GM12875 (cell line): ENCODE measurements around the gene PTPRS.

Source experiments
- H3K4me3 ChIP-seq: one replicate; pipeline ENCODE4 v1.5.1; 2011; ENCODE audit warnings: low read depth, low read length, control low read depth
- CTCF ChIP-seq: IDR thresholded peaks from 2 replicates; pipeline ENCODE4 v1.5.1; 2011; ENCODE audit warnings: low read depth, mild to moderate bottlenecking, control low read depth, inconsistent platforms, low read length, moderate library complexity, borderline replicate concordance; ENCODE audit not compliant: insufficient read depth

The PTPRS gene

GRCh38 chr19:5297272-5297669 is 43.3 kb downstream of the PTPRS start:
- no peak for TF ChIP-seq CTCF
- H3K4me3 ChIP-seq: no peak overlapping the region

DNA sequence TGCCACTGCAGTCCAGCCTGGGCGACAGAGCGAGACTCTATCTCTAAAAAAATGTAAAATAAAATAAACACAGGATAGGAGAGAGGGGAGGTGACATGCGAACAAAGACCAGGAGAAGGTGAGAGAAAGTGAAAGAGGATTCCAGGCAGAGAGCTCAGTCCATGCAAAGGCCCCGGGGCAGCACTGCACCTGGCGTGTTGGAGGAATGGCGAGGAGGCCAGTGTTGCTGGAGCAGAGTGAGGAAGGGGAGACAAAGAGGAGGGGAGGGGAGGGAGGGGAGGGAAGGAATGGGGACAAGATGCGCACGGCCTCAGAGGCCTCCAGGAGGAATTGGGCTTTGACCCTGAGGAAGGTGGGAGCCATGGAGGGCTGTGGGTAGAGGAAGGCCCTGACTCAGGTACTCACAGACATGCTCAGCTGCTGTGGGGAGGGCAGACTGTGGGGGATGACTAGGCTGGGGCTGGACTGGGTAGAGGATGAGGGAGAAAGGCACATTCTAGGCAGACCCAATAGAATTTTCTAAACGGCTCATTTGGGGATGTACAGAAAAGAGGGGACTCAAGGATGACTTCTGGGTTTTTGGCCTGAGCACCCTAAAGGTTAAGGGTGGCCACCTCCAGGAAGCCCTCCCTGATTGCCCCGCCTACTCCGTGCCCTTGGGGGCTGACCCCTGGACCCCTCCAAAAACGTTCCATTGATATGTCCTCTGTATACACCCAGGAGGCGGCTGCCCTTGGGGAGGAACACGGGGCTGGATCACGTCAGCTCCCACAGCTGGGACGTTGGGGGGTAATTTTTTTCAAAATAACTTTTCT is 43.9 kb downstream of the PTPRS start:
- TF ChIP-seq CTCF: no peak
- H3K4me3 ChIP-seq: no peak overlapping the region

DNA sequence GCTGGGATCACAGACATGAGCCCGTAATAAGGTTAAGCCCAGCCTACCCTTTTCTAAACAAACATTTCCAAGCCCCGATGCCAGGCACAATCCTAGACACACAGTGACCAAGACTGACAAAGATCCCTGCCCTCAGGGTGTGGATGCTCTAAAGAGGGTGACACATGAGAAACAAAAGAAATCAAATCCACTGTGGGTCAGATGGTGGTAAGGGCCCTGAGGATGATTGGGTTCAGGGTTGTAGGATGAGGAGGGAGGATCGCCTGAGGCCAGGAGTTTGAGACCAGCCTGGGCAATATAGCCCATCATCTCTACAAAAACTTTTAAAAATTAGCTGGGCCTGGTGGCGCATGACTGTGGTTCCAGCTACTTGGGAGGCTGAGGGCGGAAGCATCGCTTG is 44.6 kb downstream of the PTPRS start:
- H3K4me3 ChIP-seq: no peak overlapping the region
- TF ChIP-seq CTCF: no peak

GRCh38 chr19:5294403-5295160 is 46.0 kb downstream of the PTPRS start:
- no peak for TF ChIP-seq CTCF
- H3K4me3 ChIP-seq: no peak overlapping the region

DNA sequence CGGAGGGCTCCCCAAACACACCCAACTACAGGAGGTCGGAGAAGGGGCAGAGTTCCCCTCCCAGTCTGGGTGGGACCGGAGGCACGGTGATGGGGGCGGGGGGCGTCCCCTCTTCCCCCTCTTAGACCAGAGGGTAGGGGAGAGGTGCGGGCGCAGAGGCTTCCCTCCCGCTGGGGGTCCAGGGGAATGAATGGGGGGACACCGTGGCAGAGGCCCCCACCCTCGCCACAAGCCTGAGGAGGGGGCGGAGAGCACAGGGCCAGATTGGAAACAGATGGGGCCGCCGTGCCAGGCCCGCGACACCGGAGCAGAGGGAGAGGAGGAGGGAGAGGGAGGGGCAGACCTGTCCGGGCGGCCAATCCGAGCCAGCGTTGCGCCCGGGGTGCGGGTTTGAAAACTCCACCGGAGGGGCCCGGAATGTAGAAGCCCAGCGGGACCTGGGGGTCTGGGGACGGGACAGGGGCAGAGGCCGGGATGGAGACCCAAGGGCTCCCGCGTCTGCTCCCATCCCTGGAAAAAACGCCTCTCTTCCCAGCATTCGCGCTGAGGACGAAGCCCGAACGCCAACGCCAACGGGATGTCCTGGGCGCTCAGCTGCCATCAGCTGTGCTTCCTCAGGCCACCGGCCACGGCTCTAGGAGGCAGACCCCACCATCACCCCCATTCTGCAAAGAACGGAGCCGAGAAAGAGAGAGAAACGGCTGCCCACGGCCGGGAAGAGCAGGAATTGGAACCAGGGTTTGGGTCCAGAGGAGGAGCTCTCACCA is 46.8 kb downstream of the PTPRS start:
- TF ChIP-seq CTCF: no peak
- peak overlapping the region; percentile 41 for H3K4me3 ChIP-seq

GRCh38 chr19:5292822-5293611 is 47.6 kb downstream of the PTPRS start:
- H3K4me3 ChIP-seq: peak overlapping the region; percentile 59
- no peak for TF ChIP-seq CTCF
